SU-DHL-6 (cell line): ENCODE measurements around the gene ELP2.

Source experiments
- EZH2phosphoT487 ChIP-seq: fragments of 200-600 bp; sonication (generic), shearing (Covaris generic); conservative IDR thresholded peaks from 2 replicates; pipeline ENCODE4 v1.6.1; 2018; ENCODE audit warnings: mild to moderate bottlenecking, antibody characterized with exemption, low read length, moderate library complexity, mixed read lengths
- TF ChIP-seq, protein P1 (sequence below): fragments of 200-600 bp; sonication (generic); IDR thresholded peaks from one replicate; pipeline ENCODE4 v1.5.1; 2017; ENCODE audit warnings: antibody characterized with exemption, mild to moderate bottlenecking, low read length, moderate library complexity; ENCODE audit not compliant: insufficient read depth, poor library complexity, severe bottlenecking

DNA sequence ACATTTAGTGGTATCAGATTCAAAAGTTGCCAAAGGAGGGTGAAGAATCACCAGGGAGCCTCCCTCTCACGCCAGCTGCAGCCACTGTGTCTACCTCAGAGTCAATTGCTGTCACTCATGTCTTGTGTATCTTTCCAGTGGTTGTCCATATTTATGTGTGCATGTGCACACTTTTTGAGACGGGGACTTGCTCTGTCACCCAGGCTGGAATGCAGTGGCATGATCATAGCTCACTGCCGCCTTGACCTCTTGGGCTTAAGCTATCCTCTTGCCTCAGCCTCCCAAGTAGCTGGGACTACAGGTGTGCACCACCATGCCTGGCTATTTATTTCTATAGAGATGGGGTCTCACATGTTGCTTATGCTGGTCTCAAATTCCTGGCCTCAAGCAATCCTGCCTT is 61.6 kb downstream of the ELP2 start:
- TF ChIP-seq, protein P1, sequence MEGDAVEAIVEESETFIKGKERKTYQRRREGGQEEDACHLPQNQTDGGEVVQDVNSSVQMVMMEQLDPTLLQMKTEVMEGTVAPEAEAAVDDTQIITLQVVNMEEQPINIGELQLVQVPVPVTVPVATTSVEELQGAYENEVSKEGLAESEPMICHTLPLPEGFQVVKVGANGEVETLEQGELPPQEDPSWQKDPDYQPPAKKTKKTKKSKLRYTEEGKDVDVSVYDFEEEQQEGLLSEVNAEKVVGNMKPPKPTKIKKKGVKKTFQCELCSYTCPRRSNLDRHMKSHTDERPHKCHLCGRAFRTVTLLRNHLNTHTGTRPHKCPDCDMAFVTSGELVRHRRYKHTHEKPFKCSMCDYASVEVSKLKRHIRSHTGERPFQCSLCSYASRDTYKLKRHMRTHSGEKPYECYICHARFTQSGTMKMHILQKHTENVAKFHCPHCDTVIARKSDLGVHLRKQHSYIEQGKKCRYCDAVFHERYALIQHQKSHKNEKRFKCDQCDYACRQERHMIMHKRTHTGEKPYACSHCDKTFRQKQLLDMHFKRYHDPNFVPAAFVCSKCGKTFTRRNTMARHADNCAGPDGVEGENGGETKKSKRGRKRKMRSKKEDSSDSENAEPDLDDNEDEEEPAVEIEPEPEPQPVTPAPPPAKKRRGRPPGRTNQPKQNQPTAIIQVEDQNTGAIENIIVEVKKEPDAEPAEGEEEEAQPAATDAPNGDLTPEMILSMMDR: no peak
- no peak for TF ChIP-seq EZH2phosphoT487
